Inflammatory macrophage treated with lipopolysaccharide for 1 hour (primary cell): ENCODE results near the gene PPEF1.

Source experiments
- DNase-seq, 2 donors: peaks; one replicate each; pipeline ENCODE4 v3.0.0-alpha.2; 2020 to 2022

Gene PPEF1, protein sequence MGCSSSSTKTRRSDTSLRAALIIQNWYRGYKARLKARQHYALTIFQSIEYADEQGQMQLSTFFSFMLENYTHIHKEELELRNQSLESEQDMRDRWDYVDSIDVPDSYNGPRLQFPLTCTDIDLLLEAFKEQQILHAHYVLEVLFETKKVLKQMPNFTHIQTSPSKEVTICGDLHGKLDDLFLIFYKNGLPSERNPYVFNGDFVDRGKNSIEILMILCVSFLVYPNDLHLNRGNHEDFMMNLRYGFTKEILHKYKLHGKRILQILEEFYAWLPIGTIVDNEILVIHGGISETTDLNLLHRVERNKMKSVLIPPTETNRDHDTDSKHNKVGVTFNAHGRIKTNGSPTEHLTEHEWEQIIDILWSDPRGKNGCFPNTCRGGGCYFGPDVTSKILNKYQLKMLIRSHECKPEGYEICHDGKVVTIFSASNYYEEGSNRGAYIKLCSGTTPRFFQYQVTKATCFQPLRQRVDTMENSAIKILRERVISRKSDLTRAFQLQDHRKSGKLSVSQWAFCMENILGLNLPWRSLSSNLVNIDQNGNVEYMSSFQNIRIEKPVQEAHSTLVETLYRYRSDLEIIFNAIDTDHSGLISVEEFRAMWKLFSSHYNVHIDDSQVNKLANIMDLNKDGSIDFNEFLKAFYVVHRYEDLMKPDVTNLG

DNA sequence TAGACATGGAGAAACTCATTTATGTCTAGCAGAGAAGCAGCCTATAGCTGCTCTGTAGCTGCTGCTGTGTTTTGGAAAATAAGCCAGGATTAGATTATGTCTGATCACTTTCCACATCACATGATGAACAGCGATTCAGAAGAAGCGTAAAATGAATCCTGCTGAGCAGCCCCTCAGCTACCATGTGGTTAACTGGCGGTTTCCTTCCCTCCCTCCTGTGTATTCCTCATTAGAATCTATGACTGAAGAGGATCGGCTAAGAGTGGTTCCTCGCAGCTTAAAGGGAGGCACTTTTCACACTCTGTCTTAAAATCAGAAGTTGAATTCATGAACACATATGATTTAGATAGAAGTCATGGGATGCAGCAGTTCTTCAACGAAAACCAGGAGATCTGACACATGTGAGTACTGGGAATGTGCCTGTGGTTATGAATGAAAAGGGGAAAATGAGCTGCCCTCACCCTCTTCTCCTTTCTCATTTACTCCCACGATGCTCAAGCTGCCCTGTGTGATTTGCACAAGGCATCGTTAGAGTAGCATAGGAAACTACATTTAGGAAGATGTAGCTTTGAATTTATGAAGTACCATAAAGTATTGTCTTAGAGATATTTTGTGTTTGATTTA lies at the start of gene PPEF1:
TSS of gene PPEF1 (plus strand) at position 220 of the 624 bp plus-strand sequence. CDS start at position 356, 136 bp downstream.
- peak in 1 of 2 donors; percentile 37 for DNase-seq

DNA sequence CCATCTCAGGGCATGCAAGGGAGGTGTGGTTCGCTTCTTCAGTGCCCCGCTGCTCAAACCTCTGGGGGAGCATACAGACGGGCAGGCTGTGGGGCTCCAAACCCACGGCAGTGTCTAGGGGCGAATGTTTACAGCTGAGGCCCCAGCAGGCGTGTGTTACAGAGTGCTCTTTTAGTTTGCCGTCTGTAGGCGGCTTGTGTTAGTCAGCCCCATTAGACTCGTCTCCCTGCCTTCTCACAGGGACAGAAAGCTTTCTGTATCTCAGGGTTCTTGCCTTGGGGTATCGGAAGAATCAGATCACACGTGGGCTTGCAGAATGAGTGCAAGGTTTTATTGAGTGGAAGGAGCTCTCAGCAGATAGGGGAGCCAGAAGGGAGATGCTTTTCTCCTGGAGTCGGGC lies 46.2 kb upstream of the PPEF1 start:
- DNase-seq = no peak

DNA sequence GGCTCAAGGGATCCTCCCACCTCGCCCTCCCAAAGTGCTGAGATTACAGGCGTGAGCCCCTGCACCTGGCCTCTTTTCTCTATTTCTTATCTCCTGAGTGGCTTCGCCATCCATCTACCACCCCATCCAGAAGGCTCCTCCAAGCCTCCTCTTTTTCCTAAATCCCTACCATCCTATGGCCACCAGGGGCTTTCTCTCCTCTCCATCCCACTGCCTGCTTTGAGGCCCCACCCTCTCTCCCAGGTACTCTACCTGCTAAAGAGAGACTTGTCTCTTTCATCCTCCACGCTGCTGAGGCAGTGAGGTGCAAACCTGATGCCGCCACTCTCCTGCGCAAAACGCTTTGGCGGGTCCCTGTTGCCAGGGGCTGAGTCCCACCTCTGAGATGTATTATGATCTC lies 42.5 kb upstream of the PPEF1 start:
- DNase-seq = no peak

DNA sequence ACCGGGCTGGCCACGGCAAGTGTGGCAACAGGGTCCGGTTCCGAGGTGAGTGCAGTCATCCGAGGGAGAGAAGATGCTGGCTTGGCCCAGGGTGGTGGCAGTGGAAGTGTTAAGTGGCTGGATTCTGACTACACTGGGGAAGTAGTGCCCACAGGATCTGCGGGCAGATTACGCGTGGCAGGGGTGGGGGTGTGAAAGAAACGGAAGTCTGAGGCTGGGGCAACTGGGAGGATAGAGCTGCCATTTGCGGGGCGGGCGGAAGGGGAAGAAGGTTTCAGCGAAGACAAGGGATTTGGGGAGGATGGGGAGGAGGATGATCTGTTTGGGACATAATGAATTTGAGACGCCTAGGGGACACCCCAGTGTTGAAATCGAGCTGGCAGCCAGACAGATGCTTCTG lies 40.8 kb upstream of the PPEF1 start:
- DNase-seq = peak; percentile 40 to 64

DNA sequence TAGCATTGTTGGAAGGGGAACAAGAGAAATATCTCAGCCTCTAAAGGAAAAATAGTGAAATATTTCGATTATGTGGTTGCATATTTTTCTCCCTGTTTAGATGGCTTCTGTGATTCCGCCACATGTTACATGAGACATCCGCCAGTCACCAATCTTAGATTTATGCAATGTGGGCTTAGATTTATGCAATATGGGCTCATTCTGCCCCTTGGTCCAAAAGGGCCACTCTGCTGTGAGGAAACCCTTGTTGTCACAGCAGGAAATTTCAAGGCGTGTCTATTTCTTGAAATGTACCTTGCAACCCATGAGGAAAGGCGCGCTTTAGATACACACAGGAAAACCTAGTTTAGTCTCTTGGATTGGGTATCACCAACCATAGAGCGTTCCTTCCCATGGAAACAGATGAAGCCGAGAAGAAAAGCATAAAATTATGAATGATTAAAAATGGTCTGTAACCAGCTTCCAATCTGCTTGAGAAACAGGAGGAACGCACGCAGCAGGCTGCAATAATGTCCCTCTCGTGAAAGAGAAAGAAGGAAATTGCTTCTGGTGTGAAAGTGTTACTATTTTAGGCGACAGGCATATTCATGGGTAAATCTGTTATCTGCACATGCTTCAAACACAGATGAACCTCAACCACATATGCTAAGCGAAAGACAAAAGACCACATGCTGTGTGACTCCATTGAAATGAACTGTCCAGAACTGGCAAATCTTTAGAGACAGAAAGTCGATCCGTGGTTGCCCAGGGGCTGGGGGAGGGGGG lies 39.2 kb upstream of the PPEF1 start:
- peak; percentile 77 to 78 for DNase-seq

DNA sequence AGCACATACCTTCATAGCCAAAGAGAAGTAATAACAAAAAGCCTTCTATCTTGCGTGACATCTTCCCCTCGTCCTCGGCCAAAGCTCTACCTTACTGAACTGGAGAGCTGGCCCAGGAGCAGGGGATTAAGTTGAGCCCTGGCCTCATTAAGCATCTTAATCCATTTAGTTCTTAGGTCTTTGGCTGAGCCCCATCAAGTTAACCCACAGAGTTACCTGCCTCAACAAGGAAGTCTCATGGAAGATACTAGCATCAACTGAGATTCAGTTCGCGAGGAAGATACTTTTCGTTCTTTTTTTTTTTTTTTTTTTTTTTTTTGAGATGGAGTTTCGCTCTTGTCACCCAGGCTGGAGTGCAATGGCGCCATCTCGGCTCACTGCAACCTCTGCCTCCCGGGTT lies 35.4 kb upstream of the PPEF1 start, which contains the start of gene RS1:
TSS of gene RS1 (minus strand) at position 101 of the 400 bp plus-strand sequence. CDS start at position 61, 40 bp downstream.
- no peak for DNase-seq

DNA sequence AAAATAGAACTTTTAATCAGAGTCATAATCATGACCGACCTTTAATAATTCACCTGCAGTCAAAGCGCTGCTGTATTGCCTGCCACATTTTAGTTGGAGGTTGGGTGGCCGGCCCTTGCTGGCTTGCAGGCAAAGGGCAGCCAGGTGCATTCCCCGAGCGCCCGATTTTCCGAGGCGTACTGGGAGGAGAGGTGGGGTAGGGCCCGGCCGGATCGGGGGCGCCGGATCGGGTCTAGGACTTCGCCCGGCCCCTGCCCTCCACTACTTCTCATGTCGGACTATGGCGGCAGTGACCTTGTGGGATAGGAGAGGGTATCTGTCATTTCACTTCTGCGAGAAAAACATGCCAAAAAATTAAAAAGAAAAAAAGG lies 33.0 kb upstream of the PPEF1 start:
- no peak for DNase-seq

DNA sequence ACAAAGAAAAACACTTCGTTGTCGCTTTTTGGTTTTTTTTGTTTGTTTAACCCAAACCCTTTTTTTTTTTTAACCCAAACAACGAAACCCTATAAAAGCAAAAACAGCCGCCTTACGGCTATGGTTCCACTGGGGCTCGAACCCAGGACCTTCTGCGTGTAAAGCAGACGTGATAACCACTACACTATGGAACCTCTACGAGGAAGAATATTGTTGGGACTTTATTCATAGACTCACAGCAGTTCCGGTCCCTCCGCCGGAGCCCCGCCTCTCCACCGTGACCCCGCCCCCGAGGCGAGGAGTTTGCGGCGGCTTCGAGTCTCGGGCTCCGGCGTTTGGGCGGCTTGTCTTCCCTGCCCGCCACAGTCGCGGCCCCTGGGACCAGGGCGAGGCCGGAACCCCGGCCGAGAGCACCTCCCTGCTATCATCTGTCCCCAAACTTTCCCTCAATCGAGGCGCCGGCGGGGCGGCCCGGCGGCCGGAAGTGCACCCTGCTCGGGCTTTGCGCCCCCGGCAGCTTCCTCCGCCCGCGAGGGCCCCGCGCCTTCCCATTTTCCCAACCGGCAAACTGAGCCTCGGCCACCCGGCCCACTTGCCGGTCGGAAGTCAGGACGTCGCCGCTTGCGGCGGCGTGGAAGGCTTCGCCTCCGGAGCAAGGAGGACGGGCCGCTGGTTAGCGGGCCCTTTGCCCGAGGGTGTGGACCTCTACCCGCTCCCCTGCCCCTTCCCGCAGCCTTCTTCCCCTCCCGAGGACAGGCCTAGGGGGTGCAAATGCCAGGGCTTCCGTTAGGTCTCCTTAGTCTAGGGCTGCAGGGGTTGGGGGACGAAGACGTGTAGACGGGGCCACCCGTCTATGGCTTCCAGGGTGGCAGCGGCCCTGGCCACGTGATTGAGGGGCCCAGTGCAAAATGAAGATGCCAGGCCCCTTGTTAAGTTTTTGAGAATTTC lies 32.4 kb upstream of the PPEF1 start:
- DNase-seq = peak; percentile 62 to 95

DNA sequence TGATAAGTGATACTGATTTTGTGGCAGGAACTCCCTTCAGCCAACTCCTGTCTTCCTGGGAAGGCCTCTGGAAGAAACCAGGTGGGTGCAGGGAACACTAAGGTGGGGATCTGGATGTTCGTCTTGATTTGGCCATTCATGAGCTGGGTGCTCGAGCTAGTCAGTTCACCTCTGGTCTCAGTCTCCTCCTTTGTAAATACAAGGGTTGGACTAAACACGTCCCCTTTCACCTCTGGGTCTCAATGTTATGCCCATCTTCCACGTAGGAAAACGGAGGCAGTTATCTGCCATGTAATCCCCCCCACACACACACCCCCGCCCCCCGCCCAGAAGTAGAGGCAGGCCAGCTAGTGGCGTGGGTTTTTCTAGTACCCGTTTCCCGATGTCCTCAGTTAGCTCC lies 31.4 kb upstream of the PPEF1 start:
- no peak for DNase-seq

DNA sequence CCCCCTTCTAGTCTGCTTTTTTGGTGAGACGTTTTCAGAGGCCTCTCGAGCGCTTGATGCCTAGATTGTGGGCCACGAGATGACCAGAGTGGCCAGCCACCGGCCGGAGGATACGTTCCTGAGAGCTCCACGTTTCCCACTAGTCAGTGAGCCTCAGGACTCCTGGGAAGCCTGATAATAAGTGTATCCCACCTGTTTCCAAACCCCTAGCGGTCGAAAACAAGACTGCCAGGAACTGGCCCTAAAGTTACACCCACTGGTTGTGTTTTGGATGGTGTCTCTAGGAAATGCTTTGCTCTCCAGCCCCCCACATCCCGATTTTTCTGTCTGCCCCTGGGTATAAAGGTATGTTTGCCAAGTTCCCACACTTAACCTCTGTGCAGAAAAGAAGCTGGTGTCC lies 31.0 kb upstream of the PPEF1 start:
- no peak for DNase-seq

DNA sequence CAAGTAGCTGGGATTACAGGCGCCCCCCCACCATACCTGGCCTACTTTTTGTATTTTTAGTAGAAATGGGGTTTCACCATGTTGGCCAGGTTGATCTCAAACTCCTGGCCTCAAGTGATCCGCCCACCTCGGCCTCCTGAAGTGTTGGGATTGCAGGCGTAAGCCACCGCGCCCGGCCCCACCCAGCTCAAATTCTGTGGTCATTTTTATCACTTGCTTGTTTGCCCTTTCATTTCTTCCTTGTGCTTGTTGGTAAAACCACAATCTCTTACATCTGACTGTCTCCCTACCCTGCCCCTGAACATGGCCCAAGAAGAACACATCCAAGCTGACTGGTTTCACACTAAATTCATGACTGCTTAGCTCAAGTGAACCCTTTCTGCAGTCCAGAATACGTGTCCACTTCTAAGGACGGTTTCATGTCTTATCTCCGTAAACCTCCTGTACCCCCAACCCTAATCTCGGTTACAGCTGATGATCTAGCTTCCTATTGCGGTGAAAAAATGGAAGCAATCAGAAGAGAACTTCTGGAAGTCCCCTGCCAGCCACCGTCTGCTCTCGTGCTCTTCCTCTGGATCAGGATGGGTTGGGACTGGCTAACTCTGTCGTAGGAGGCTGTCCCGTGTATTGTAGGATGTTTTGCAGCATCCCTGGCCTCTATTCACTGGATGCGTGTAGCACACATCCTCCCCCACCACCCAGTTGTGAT lies 30.1 kb upstream of the PPEF1 start:
- peak; percentile 19 to 73 for DNase-seq

DNA sequence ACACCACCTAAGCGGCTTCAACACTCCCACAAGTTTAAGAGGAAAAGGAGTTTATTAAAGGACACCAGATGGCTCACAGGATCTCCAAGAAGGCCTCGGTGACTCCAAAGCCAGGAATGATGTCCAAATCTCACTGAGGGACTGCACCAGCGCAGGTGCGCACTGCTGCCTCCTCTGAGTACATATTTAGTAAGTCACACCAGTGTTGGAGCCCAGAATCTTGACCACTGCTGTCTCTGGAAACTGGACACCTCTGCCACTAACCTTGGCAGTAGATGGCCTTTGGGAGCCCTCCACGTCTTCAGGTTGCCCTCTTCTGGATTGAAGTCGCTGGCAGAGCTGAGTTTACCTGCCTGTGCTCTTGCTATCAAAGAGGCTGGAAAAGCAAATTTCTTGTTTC lies 25.4 kb upstream of the PPEF1 start:
- DNase-seq = no peak

DNA sequence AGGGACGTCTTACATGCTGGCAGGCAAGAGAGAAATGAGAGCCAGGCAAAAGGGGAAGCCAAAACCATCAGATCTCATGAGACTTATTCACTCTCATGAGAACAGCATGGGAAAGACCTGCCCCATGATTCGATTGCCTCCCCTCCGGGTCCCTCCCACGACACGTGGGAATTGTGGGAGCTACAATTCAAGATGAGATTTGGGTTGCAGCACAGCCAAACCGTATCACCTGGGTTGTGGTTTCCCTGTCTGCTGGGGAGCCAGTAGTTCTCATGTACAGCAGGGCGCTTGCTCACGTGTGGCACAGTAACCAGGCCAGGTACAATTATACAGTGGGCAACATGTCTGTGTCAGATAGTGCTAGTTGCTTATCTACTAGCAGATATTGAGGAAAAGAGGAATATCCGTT lies 24.5 kb upstream of the PPEF1 start:
- peak; percentile 25 to 64 for DNase-seq

DNA sequence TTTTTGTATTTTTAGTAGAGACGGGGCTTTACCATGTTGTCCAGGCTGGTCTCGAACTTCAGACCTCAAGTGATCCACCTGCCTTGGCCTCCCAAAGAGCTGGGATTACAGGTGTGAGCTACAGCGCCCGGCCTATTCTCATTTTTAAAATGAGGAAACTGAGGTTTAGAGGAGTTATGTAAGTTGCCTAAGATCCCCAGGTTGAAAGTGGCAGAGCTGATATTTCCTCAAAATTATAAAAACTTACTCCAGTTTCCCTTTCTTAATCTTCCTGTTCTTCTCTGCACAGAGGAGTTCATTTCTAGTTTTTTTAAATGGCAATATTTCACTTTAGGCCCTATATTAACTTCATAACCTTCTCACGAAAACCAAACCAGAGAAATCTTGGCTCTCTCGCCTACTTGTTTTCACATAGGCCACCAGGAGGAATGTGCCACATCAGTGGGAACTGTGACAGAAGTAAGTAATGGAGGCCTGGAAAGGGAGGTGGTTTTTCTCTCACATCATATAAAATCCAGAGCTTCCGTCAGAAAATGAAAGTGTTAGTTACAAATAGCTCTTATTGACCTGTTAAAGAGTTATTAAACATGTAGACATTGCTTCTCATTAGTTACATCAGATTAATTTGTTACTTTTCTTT lies 19.5 kb upstream of the PPEF1 start:
- DNase-seq = peak in 1 of 2 donors; percentile 12

DNA sequence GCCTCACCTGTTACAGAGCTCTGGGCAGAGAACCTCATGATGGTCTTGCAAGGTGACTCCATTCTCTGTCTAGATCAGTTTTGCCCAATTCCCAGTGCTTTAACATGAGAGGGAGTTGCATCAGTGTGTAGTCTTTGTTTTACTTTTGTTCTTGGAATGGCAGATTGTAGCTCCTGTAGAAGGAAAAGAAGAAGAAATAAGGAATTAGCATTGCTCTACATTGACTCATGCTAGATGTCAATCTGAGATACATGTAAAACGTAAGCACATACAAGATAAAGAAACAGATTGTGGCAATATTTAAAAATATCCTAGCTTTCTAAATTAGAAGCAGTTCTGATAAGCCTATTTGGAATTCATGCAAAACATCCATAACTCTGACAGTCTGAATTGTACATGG lies 16.0 kb upstream of the PPEF1 start:
- no peak for DNase-seq

DNA sequence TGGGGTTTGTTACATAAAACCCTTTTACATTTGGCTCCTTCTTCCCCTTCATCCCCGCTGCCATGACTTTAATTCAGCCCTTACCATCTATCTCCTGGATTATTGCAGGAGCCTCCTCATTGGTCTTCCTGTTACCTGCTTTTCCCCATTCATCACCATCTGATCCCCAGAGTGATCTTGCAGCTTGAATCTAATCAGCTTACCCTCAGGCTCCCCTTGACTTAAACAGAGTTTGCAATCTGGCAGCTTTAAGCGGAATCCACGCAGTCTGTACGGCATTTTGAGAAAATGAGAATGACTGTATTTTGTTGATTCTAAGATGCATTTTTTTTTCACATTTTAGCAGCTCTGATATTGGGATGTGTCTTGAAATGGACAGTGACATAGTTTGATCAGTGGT lies 14.9 kb upstream of the PPEF1 start:
- DNase-seq = no peak

DNA sequence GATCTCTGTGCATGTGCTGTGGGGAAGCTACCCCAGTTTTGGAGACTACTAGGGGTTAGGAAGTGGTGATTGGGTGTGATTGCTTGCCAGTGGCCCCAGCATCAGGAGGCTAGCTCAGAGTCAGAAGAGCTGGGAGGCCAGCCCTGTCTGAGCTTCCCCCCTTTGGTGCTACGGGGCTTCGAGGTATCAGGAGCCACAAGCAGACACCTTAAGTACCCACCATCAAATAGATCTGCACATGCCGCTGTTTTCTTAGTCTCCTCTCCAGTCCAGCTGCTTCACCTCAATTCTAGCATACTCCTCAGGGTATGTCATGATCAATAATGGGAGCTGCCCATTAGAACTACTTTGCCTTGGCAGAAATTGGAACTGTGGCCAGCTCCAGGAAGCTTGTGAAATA lies 10.8 kb upstream of the PPEF1 start:
- DNase-seq = no peak

DNA sequence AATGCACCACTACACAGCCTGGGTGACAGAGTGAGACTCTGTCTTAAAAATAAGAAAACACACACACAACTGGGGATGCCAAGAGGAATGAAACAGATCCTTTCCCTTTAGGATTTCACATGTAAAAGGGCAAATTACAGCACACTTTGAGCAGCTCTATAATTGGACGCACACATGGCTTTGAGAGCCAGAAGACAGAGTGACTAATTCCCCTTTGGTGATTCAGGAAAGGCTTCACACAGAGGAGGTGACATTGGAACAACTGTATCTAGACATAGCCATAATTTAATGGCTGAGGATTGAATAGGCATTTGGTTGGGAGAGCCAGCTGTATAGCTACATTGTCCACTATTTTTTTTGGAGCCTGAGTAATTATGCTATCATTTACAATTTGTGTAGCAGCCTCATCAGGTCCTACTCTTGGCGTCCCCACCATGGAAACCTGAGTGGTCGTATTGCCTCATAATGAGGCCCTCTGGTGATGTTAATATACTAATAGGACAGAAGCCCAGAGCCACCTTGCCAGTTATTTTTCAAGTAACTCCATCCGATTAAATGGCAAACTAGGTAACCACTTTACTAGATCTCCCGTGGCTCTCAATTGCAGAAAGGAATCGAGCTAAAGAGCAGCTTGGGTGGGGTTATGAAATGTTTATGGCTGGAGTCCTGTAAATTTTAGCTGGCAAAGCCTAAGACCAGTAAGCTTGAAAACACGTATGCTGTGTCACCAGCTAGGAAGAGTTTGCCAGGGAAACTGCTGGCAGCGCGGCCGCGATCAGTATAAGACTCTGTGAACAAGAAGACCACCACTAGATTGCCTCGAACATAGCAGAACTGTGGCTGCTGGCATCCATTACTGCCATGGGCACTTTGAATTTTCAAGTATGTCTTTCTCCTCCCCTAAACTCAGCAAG lies 8.5 kb upstream of the PPEF1 start:
- DNase-seq = no peak

DNA sequence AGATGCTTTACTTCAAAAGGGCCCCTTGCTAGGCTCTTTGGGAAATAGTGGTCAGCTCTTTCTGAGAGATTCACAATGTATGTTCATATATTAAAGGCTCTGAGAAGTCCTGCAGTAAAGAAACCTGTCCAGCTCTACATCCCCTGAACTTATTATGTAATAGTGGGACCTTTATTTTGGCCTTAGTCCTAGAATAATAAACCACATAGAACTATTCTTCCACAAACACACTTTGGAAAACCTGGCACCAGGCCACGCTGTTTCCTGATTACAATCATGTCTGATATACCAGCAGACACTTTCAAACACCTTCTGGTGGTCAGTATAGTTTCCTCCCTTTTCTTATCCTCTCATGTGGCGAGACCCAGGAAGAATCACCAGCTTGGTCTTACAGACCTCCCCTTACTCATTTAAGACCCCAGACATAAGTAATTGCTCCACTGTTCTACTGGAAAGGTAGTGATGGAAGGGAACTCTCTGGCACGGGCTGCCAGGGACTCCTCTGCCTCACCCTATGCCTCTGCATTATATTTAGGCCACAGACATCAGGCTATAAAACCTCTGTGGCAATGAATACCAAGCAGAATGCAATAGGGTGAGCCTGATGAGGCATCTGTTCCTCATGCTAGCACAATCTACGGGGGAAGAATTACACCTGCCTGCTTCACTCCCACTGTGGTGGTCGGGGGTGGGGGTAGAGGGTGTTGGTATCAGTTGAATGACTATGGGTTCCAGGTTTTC lies 5.7 kb upstream of the PPEF1 start:
- no peak for DNase-seq
